ENCODE results near the gene MTERF4.

DNA sequence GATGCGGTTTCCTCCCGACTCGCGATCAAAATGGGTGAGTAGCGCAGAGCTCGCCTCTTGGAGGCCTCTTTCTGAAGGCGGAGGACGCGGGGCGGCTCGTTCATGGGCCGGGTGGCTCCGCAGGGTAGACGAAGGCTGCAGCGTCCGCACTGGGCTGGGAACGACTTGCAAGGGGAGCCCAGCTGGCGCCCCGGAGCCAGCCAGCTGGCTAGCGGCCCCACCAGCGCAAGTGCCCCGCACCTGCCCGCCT, 47.5 kb upstream of the MTERF4 start:
- TF ChIP-seq, protein P1, sequence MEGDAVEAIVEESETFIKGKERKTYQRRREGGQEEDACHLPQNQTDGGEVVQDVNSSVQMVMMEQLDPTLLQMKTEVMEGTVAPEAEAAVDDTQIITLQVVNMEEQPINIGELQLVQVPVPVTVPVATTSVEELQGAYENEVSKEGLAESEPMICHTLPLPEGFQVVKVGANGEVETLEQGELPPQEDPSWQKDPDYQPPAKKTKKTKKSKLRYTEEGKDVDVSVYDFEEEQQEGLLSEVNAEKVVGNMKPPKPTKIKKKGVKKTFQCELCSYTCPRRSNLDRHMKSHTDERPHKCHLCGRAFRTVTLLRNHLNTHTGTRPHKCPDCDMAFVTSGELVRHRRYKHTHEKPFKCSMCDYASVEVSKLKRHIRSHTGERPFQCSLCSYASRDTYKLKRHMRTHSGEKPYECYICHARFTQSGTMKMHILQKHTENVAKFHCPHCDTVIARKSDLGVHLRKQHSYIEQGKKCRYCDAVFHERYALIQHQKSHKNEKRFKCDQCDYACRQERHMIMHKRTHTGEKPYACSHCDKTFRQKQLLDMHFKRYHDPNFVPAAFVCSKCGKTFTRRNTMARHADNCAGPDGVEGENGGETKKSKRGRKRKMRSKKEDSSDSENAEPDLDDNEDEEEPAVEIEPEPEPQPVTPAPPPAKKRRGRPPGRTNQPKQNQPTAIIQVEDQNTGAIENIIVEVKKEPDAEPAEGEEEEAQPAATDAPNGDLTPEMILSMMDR (IDR thresholded peaks at IDR 0.05): no peak
- no peak for TF ChIP-seq POLR2A (IDR thresholded peaks at IDR 0.05)
